Measurements from ENCODE around the gene PROM1.

The PROM1 gene

GRCh38 chr4:16078195-16078760 is 5.5 kb downstream of the PROM1 start:
- Histone ChIP-seq H3K36me3 (ENCODE audit: control insufficient read depth in 1 of 2, insufficient read depth in 2 of 2, low read length in 2 of 2) (no peaks in the 10 kb centered on the region), H3K9me3 (ENCODE audit: control insufficient read depth in 1 of 2, low read length in 2 of 2) (no peaks in the 10 kb centered on the region), H3K4me1 (ENCODE audit: control insufficient read depth in 1 of 2, insufficient read depth in 2 of 2, low read length in 2 of 2) (peaks cover 0 to 14% of the 10 kb centered on the region in 2 donors), H3K4me3 (ENCODE audit: low read depth in 1 of 2, low read length in 2 of 2) (no peak overlapping the region), H3K27me3 (ENCODE audit: low read depth, low read length) (peaks cover 12% of the 10 kb centered on the region), H3K27ac (ENCODE audit: low read length) (no peak overlapping the region)

- Histone ChIP-seq H3K4me1 (ENCODE audit: control insufficient read depth in 1 of 2, insufficient read depth in 2 of 2, low read length in 2 of 2) (peaks cover 0 to 9% of the 10 kb centered on the region in 2 donors), H3K36me3 (ENCODE audit: control insufficient read depth in 1 of 2, insufficient read depth in 2 of 2, low read length in 2 of 2) (no peaks in the 10 kb centered on the region), H3K9me3 (ENCODE audit: control insufficient read depth in 1 of 2, low read length in 2 of 2) (no peaks in the 10 kb centered on the region), H3K27ac (ENCODE audit: low read length) (no peak overlapping the region), H3K4me3 (ENCODE audit: low read depth in 1 of 2, low read length in 2 of 2) (no peak overlapping the region), H3K27me3 (ENCODE audit: low read depth, low read length) (peaks cover 10% of the 10 kb centered on the region)
Measured at GRCh38 chr4:16077786-16078185, 6.0 kb downstream of the PROM1 start.

GRCh38 chr4:16075975-16076757 is 7.7 kb downstream of the PROM1 start:
- no peaks in the 10 kb centered on the region for H3K27me3 ChIP-seq (ENCODE audit: low read depth, low read length)
- no peaks in the 10 kb centered on the region for H3K4me1 ChIP-seq (ENCODE audit: control insufficient read depth in 1 of 2, insufficient read depth in 2 of 2, low read length in 2 of 2)
- no peak overlapping the region for H3K4me3 ChIP-seq (ENCODE audit: low read depth in 1 of 2, low read length in 2 of 2)
- H3K36me3 ChIP-seq (ENCODE audit: control insufficient read depth in 1 of 2, insufficient read depth in 2 of 2, low read length in 2 of 2), result no peaks in the 10 kb centered on the region
- H3K9me3 ChIP-seq (ENCODE audit: control insufficient read depth in 1 of 2, low read length in 2 of 2), result no peaks in the 10 kb centered on the region
- H3K27ac ChIP-seq (ENCODE audit: low read length), result no peak overlapping the region

- Histone ChIP-seq H3K27me3 (ENCODE audit: low read depth, low read length) (no peaks in the 10 kb centered on the region), H3K9me3 (ENCODE audit: control insufficient read depth in 1 of 2, low read length in 2 of 2) (no peaks in the 10 kb centered on the region), H3K4me3 (ENCODE audit: low read depth in 1 of 2, low read length in 2 of 2) (no peak overlapping the region), H3K4me1 (ENCODE audit: control insufficient read depth in 1 of 2, insufficient read depth in 2 of 2, low read length in 2 of 2) (no peaks in the 10 kb centered on the region), H3K27ac (ENCODE audit: low read length) (no peak overlapping the region), H3K36me3 (ENCODE audit: control insufficient read depth in 1 of 2, insufficient read depth in 2 of 2, low read length in 2 of 2) (no peaks in the 10 kb centered on the region)
Measured at GRCh38 chr4:16075061-16075460, 8.8 kb downstream of the PROM1 start.

- Histone ChIP-seq H3K27ac (ENCODE audit: low read length) (no peak overlapping the region), H3K4me1 (ENCODE audit: control insufficient read depth in 1 of 2, insufficient read depth in 2 of 2, low read length in 2 of 2) (no peaks in the 10 kb centered on the region), H3K9me3 (ENCODE audit: control insufficient read depth in 1 of 2, low read length in 2 of 2) (no peaks in the 10 kb centered on the region), H3K36me3 (ENCODE audit: control insufficient read depth in 1 of 2, insufficient read depth in 2 of 2, low read length in 2 of 2) (no peaks in the 10 kb centered on the region), H3K27me3 (ENCODE audit: low read depth, low read length) (no peaks in the 10 kb centered on the region), H3K4me3 (ENCODE audit: low read depth in 1 of 2, low read length in 2 of 2) (no peak overlapping the region)
Measured at GRCh38 chr4:16072168-16072567, 11.7 kb downstream of the PROM1 start.

- no peaks in the 10 kb centered on the region for H3K27me3 ChIP-seq (ENCODE audit: low read depth, low read length)
- no peaks in the 10 kb centered on the region for H3K36me3 ChIP-seq (ENCODE audit: control insufficient read depth in 1 of 2, insufficient read depth in 2 of 2, low read length in 2 of 2)
- no peak overlapping the region for H3K4me3 ChIP-seq (ENCODE audit: low read depth in 1 of 2, low read length in 2 of 2)
- H3K9me3 ChIP-seq (ENCODE audit: control insufficient read depth in 1 of 2, low read length in 2 of 2), result no peaks in the 10 kb centered on the region
- no peak overlapping the region for H3K27ac ChIP-seq (ENCODE audit: low read length)
- H3K4me1 ChIP-seq (ENCODE audit: control insufficient read depth in 1 of 2, insufficient read depth in 2 of 2, low read length in 2 of 2), result no peaks in the 10 kb centered on the region
Measured at GRCh38 chr4:16070203-16070602, 13.6 kb downstream of the PROM1 start.

DNA sequence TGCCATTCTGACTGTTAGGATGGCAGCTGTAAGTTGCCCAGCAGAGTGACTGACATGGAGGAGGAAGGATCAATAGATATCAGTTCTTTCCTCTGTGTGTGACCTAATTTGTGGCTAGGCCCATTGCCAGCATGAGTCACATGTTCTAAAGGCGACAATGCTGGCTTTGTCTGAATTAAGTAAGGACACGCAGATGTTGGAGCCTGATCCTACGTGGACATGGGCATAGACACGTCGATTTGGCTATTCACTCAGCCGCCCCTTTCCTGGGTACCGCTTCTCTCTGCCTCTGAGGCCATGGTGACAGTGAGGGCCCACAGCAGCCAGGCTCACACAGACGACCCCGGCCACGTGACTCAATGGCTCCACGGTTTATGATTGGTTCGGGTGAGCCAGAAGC is 16.3 kb downstream of the PROM1 start:
- Histone ChIP-seq H3K9me3 (ENCODE audit: control insufficient read depth in 1 of 2, low read length in 2 of 2) (no peaks in the 10 kb centered on the region), H3K27me3 (ENCODE audit: low read depth, low read length) (no peaks in the 10 kb centered on the region), H3K27ac (ENCODE audit: low read length) (no peak overlapping the region), H3K36me3 (ENCODE audit: control insufficient read depth in 1 of 2, insufficient read depth in 2 of 2, low read length in 2 of 2) (no peaks in the 10 kb centered on the region), H3K4me3 (ENCODE audit: low read depth in 1 of 2, low read length in 2 of 2) (no peak overlapping the region), H3K4me1 (ENCODE audit: control insufficient read depth in 1 of 2, insufficient read depth in 2 of 2, low read length in 2 of 2) (no peaks in the 10 kb centered on the region)

DNA sequence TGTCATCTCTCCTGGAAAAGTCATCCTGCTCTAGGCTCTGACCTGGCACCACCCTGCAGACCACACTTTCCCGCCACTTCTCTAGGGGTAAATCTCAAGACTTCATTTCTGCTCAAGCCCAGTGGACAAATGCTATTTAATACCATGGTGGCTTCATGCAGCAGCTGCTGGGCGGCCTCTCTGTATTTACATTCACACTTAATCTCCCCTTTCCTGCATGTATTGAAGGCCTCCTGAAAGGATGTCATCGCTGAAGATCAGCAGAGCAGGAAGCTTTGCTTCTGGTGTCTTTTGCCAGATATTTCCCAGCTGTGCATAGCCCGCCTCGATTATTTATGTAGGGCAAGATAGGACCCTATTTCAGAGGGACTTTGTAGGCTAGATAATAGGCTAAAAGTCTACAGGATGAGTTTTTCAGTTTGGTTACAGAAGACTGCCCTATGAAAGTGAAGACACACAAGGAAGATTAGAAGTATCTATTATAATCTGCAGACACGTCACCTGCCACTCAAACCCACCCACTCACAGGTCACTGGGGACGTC is 17.2 kb downstream of the PROM1 start:
- H3K4me1 ChIP-seq (ENCODE audit: control insufficient read depth in 1 of 2, insufficient read depth in 2 of 2, low read length in 2 of 2), result no peaks in the 10 kb centered on the region
- no peaks in the 10 kb centered on the region for H3K27me3 ChIP-seq (ENCODE audit: low read depth, low read length)
- H3K9me3 ChIP-seq (ENCODE audit: control insufficient read depth in 1 of 2, low read length in 2 of 2), result no peaks in the 10 kb centered on the region
- no peak overlapping the region for H3K4me3 ChIP-seq (ENCODE audit: low read depth in 1 of 2, low read length in 2 of 2)
- no peaks in the 10 kb centered on the region for H3K36me3 ChIP-seq (ENCODE audit: control insufficient read depth in 1 of 2, insufficient read depth in 2 of 2, low read length in 2 of 2)
- H3K27ac ChIP-seq (ENCODE audit: low read length), result no peak overlapping the region

DNA sequence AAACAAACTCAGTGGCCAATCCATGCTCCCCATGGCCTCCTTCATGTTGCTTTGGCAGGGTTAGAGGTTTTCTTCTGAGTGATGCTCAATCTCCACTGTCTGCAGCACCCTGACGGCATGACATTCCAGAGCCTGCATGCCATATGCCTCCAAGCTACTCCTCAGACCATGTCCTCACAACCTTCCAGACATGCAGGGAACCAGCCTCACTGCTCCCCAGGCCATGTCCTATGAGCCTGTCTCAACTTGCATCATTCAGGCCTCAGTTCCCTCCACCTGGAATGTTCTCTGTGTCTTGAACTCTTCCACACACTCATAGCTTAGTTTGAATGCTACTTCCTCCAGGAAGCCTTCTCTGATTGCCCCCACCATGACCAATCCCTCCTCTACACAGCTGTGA is 18.8 kb downstream of the PROM1 start:
- no peaks in the 10 kb centered on the region for H3K36me3 ChIP-seq (ENCODE audit: control insufficient read depth in 1 of 2, insufficient read depth in 2 of 2, low read length in 2 of 2)
- no peak overlapping the region for H3K27ac ChIP-seq (ENCODE audit: low read length)
- H3K4me1 ChIP-seq (ENCODE audit: control insufficient read depth in 1 of 2, insufficient read depth in 2 of 2, low read length in 2 of 2), result no peaks in the 10 kb centered on the region
- H3K4me3 ChIP-seq (ENCODE audit: low read depth in 1 of 2, low read length in 2 of 2), result no peak overlapping the region
- H3K9me3 ChIP-seq (ENCODE audit: control insufficient read depth in 1 of 2, low read length in 2 of 2), result no peaks in the 10 kb centered on the region
- H3K27me3 ChIP-seq (ENCODE audit: low read depth, low read length), result no peaks in the 10 kb centered on the region

GRCh38 chr4:16062601-16063000 is 21.2 kb downstream of the PROM1 start:
- Histone ChIP-seq H3K27ac (ENCODE audit: low read length) (no peak overlapping the region), H3K27me3 (ENCODE audit: low read depth, low read length) (no peaks in the 10 kb centered on the region), H3K4me3 (ENCODE audit: low read depth in 1 of 2, low read length in 2 of 2) (no peak overlapping the region), H3K4me1 (ENCODE audit: control insufficient read depth in 1 of 2, insufficient read depth in 2 of 2, low read length in 2 of 2) (no peaks in the 10 kb centered on the region), H3K9me3 (ENCODE audit: control insufficient read depth in 1 of 2, low read length in 2 of 2) (no peaks in the 10 kb centered on the region), H3K36me3 (ENCODE audit: control insufficient read depth in 1 of 2, insufficient read depth in 2 of 2, low read length in 2 of 2) (no peaks in the 10 kb centered on the region)

- Histone ChIP-seq H3K4me1 (ENCODE audit: control insufficient read depth in 1 of 2, insufficient read depth in 2 of 2, low read length in 2 of 2) (no peaks in the 10 kb centered on the region), H3K9me3 (ENCODE audit: control insufficient read depth in 1 of 2, low read length in 2 of 2) (no peaks in the 10 kb centered on the region), H3K36me3 (ENCODE audit: control insufficient read depth in 1 of 2, insufficient read depth in 2 of 2, low read length in 2 of 2) (no peaks in the 10 kb centered on the region), H3K27me3 (ENCODE audit: low read depth, low read length) (no peaks in the 10 kb centered on the region), H3K27ac (ENCODE audit: low read length) (no peak overlapping the region), H3K4me3 (ENCODE audit: low read depth in 1 of 2, low read length in 2 of 2) (no peak overlapping the region)
Measured at GRCh38 chr4:16056681-16057385, 27.0 kb downstream of the PROM1 start.
